ENCODE data around the gene OSBPL3.
"Not testable (repeated sequence)": the region's sequence is repeated elsewhere in the genome, so short reads cannot be mapped to it uniquely, and the experiment has no call there.

Gene OSBPL3

GRCh38 chr7:24825931-24826661 lies 153.9 kb downstream of the OSBPL3 start:
- no peak for DNase-seq

- DNase-seq: no peak
Observed at GRCh38 chr7:24825381-24825794, 154.6 kb downstream of the OSBPL3 start.

GRCh38 chr7:24824896-24825295 lies 155.1 kb downstream of the OSBPL3 start:
- DNase-seq: no peak

- no peak for DNase-seq
Observed at GRCh38 chr7:24824400-24824799, 155.6 kb downstream of the OSBPL3 start.

DNA sequence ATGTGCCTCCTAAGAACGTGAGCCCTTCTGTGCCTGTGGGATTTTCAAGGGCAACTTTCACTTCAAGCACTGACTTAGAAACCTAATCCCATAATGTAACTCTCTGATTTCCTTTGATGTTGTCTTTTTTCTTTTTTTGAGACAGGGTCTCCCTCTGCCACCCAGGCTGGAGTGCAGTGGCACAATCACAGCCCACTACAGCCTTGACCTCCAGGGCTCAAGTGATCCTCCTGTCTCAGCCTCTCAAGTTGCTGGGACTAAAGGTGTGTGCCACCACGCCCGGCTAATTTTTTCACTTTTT lies 158.3 kb downstream of the OSBPL3 start:
- no peak for DNase-seq

GRCh38 chr7:24821045-24821753 lies 158.8 kb downstream of the OSBPL3 start:
- no peak for DNase-seq

DNA sequence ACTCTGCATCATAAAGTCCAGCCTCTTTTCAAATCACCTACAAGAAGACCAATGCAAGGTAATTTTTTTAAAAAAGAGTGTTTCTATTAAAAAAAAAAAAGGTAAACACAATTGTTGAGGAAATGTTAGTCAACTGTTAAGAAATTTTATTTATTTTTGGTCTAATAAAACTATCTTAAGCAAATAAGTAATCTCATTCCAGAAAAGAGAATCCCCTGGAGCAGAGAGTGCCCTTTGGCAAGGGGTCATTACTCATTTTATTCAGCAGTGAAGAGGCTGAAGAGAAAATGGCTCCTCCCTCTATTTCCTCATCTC lies 159.3 kb downstream of the OSBPL3 start:
- peak; percentile 40 for DNase-seq

- peak; percentile 85 for DNase-seq
Observed at GRCh38 chr7:24819916-24820689, 159.9 kb downstream of the OSBPL3 start.

- no peak for DNase-seq
Observed at GRCh38 chr7:24817339-24817738, 162.6 kb downstream of the OSBPL3 start.

DNA sequence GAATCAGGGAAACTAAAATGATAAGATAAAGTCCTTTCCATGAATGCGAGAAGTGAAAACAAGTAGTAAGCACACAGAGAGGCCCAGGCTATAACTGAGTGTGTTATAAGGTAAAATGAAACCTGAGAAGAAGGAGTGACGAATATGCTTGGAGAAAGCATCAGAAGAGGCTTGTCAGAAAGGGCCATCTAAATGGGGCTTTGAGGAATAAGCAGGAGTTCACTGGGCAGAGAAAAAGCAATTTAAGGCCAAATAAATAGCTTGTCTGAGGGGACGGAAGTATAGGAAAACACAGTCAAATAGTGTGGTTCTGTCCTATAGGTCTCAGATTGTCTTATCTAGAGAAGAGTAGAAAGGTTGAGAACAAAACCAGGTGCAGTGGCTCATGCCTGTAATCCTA lies 163.1 kb downstream of the OSBPL3 start:
- DNase-seq: no peak

- DNase-seq: peak; percentile 62
Observed at GRCh38 chr7:24812305-24812945, 167.6 kb downstream of the OSBPL3 start.

DNA sequence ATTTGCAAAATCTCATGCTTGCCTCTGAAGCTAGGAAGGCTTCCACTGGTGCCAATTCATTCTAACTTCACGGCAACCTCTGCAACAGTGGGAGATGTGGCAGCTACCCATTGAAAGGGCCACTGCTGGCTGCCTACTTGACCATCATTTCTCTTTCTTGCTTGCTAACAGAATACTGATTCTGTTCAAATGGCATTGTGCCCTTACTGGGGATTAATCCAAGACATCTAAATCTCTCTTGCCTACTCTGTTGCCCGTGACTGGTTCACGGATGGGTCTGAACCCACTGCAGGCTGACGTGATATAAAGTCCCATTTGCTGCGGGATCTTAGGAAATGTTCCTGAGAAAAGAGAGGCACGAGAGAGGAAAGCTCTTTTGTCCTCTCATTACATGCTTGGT lies 171.5 kb downstream of the OSBPL3 start:
- no peak for DNase-seq

GRCh38 chr7:24802300-24802699 lies 177.7 kb downstream of the OSBPL3 start:
- DNase-seq: no peak

DNA sequence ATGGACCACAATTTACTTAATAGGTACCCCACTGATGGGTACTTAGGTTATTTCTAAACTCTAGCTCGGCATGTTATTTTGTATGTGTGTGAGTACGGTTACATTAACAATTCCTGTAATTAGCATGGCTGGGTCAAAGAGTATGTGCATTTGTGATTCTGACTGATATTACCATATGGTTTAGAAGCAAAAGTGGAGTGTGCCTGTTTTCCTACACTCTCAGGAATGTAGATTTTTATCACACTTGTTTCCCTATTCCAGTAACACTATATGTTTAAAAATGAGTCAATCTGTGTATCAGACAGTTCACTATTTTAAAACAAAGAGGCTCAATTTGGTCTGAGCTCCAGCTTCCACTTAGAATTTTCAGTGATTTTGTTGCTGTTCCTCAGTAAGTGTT lies 178.1 kb downstream of the OSBPL3 start:
- DNase-seq: no peak

DNA sequence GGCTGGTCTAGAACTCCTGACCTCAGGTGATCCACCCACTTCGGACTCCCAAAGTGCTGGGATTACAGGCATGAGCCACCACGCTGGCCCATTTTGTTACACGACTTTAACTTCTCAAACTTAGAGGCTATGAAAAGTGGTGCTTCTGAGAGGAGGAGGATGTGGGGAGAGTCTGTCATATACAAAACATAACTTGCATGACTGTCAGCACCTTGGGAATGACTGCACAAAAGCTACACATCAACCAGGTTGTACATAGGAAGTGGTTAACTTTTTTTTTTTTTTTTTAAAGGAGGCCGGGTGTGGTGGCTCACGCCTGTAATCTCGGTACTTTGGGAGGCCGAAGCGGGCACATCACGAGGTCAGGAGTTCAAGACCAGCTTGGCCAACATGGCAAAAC lies 179.3 kb downstream of the OSBPL3 start:
- no peak for DNase-seq

DNA sequence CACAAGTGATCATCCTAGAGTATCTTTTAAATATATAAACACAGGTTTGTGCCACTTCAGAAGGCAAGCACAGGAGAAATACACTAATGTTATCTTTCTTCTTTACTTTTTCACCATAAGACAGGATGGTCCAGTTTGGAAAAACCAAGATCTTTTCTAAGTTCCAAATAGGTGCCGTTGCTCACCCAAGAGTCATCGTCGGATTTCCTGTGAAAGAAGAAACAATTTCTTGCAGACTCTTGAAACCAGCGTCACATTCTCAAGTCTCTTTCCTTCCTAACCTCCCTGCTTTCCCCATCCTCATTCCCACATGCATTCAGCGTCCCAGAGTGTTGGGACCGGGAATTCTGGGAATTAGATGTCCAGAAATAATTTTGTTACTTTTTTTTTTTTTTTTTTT lies 179.9 kb downstream of the OSBPL3 start:
- no peak for DNase-seq

DNA sequence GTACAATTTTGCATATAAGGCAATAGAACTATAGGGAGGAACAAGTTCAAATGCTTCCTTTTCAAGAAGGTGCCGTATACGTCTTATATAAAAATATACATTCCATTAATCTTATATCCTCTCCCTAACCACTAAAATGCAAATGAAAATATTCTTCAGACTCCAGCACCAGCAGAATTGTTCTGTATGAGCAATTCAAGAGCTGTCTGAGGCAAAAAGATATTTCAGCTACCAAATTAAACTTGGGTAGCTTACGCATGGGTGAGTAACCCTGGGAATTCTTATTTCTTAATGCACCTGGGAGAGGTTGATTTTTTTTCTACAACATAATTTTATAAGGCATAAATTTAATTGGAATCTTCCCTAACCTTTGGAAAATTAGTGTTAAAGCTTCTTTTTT lies 180.5 kb downstream of the OSBPL3 start:
- DNase-seq: no peak

GRCh38 chr7:24798261-24798660 lies 181.7 kb downstream of the OSBPL3 start:
- DNase-seq: no peak

- no peak for DNase-seq
Observed at GRCh38 chr7:24797270-24797669, 182.7 kb downstream of the OSBPL3 start.

- DNase-seq: no peak
Observed at GRCh38 chr7:24795407-24795767, 184.6 kb downstream of the OSBPL3 start.

GRCh38 chr7:24794751-24795406 lies 185.1 kb downstream of the OSBPL3 start:
- not testable (repeated sequence) for DNase-seq

DNA sequence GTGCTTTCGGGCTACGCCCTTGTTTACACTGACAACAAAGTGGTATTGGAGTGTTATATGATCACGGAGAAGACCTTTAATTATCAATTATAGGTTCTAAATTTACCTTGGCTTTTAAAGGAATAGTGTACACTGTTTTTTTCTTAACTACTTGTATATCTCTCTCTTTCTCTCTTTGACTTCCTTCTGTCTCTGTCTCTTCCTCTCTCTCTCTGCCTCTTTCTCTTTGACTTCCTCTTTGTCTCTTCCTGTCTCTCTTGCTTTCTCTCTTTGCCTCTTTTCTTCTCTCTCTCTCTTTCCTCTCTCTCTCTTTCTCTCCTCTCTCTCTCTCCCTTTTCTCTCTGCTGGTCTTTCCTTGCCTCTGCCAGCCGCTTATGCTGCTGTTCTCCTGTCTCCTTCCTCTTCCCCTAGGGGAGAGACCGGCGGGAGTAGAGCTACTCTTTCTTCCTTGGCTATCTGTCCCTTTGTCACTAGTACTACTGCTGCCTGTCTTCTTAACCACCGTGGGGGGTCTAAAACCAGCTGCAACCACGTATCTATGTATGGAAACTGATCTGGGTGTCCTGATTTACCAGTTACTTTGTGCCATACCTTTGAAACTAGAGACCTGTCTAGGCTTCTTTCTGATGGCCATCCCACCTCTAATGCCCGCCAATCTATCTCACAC lies 185.9 kb downstream of the OSBPL3 start:
- DNase-seq: peak; percentile 28

Measured in NCI-H748 treated with DMSO at 0.1 percent for 48 hours (cell line).